ENCODE results near the gene GOSR2.
A peak's percentile ranks its signal among the peaks of the same experiment; 100 is the strongest.

GOSR2 gene

GRCh38 chr17:46885415-46886309, 37.3 kb upstream of the GOSR2 start:
- no peak overlapping the region for H3K27ac Mint-ChIP-seq
- H3K4me3 Mint-ChIP-seq = no peak overlapping the region
- no peaks in the 10 kb centered on the region for H3K36me3 Mint-ChIP-seq (ENCODE audit: low read depth)
- DNase-seq (ENCODE audit: low spot score) = no peak
- peaks cover 7% of the 10 kb centered on the region for H3K27me3 Mint-ChIP-seq (ENCODE audit: low read depth)
- H3K4me1 Mint-ChIP-seq (ENCODE audit: low read depth) = no peaks in the 10 kb centered on the region
- no peaks in the 10 kb centered on the region for H3K9me3 Mint-ChIP-seq

DNA sequence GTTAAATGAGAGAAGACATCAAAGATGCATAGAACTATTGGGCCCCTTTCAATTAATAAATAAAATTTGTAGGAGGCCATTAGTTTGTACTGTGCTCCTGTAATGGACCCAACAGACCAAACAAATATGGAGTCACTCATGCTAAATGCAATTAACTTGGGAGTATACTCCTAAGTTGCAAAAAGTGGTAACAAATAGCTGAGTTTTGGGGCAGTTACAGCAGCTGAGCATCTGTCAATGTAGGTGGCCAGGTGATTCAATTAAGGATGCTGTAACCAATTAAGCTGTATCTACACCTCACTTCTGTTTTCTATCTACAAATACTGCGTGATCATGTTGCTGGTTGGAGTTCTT, 36.7 kb upstream of the GOSR2 start:
- Mint-ChIP-seq H3K27ac (no peak overlapping the region), H3K36me3 (ENCODE audit: low read depth) (no peaks in the 10 kb centered on the region), H3K4me3 (no peak overlapping the region), H3K27me3 (ENCODE audit: low read depth) (peaks cover 7% of the 10 kb centered on the region), H3K9me3 (no peaks in the 10 kb centered on the region), H3K4me1 (ENCODE audit: low read depth) (no peaks in the 10 kb centered on the region)
- DNase-seq (ENCODE audit: low spot score) = no peak

- Mint-ChIP-seq H3K9me3 (no peaks in the 10 kb centered on the region), H3K27ac (no peak overlapping the region), H3K4me1 (ENCODE audit: low read depth) (no peaks in the 10 kb centered on the region), H3K36me3 (ENCODE audit: low read depth) (no peaks in the 10 kb centered on the region), H3K4me3 (no peak overlapping the region), H3K27me3 (ENCODE audit: low read depth) (peaks cover 13% of the 10 kb centered on the region)
- no peak for DNase-seq (ENCODE audit: low spot score)
Measured at GRCh38 chr17:46887717-46888116, 35.2 kb upstream of the GOSR2 start.

DNA sequence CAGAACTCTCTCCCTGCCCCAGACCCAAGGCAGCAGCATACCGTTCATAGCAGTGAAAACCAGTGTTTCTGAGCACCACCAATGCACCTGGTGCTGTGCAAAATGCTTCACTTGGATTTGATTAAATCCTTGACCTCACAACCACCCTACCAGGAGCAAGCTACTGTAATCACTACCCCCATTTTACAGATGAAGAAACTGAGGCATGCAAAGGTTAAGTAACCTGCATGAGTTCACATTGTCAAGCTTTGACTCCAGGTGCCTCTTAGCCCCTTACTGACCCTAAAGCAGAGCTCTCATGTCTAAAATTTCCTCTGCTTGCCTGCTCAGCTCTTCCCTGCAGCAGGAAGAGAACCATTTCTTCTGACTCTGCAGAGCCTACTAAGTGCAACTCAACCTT, 34.2 kb upstream of the GOSR2 start:
- Mint-ChIP-seq H3K36me3 (ENCODE audit: low read depth) (no peaks in the 10 kb centered on the region), H3K9me3 (no peaks in the 10 kb centered on the region), H3K27me3 (ENCODE audit: low read depth) (peaks cover 13% of the 10 kb centered on the region), H3K4me3 (no peak overlapping the region), H3K27ac (no peak overlapping the region), H3K4me1 (ENCODE audit: low read depth) (no peaks in the 10 kb centered on the region)
- no peak for DNase-seq (ENCODE audit: low spot score)

- no peaks in the 10 kb centered on the region for H3K4me1 Mint-ChIP-seq (ENCODE audit: low read depth)
- H3K4me3 Mint-ChIP-seq = no peak overlapping the region
- no peak overlapping the region for H3K27ac Mint-ChIP-seq
- H3K27me3 Mint-ChIP-seq (ENCODE audit: low read depth) = peaks cover 13% of the 10 kb centered on the region
- no peaks in the 10 kb centered on the region for H3K9me3 Mint-ChIP-seq
- no peak for DNase-seq (ENCODE audit: low spot score)
- H3K36me3 Mint-ChIP-seq (ENCODE audit: low read depth) = no peaks in the 10 kb centered on the region
Measured at GRCh38 chr17:46889519-46889918, 33.4 kb upstream of the GOSR2 start.

DNA sequence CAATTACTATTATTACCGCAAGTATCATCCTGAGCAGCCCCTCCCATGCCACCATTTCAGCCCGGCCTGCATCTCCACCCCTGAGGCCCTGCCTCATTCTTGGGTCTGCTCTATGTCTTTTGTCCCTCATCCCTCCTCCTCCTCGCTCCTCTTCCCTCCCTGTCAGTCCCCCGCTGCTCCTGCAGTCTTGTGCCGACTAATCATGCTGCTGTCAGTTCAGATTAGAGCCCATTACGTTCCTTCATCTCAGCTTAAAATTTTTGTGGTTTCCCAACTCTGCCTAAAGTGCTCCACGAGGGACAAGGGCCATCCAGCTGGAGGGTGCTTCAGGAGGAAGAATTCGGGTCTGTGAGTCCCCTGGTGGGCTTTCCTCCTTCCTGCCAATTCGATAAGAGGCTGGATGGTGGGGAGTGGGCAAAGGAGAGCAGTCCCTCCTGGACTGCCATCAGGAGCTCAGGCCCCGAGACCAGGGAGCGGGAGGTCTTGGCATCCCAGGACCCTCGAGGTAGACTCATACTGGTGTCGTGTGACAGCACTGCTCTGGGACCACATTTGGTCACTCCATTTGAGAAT, 32.9 kb upstream of the GOSR2 start:
- DNase-seq (ENCODE audit: low spot score) = no peak

GRCh38 chr17:46890638-46891037, 32.3 kb upstream of the GOSR2 start:
- no peaks in the 10 kb centered on the region for H3K4me1 Mint-ChIP-seq (ENCODE audit: low read depth)
- no peak for DNase-seq (ENCODE audit: low spot score)
- H3K9me3 Mint-ChIP-seq = no peaks in the 10 kb centered on the region
- H3K36me3 Mint-ChIP-seq (ENCODE audit: low read depth) = no peaks in the 10 kb centered on the region
- H3K4me3 Mint-ChIP-seq = no peak overlapping the region
- H3K27me3 Mint-ChIP-seq (ENCODE audit: low read depth) = peaks cover 13% of the 10 kb centered on the region
- H3K27ac Mint-ChIP-seq = peak overlapping the region; percentile 20

More for the DNA sequence above, 32.9 kb upstream of the GOSR2 start:
- H3K27me3 Mint-ChIP-seq (ENCODE audit: low read depth) = peaks cover 13% of the 10 kb centered on the region
- H3K4me3 Mint-ChIP-seq = no peak overlapping the region
- H3K27ac Mint-ChIP-seq = no peak overlapping the region
- no peaks in the 10 kb centered on the region for H3K36me3 Mint-ChIP-seq (ENCODE audit: low read depth)
- no peaks in the 10 kb centered on the region for H3K9me3 Mint-ChIP-seq
- no peaks in the 10 kb centered on the region for H3K4me1 Mint-ChIP-seq (ENCODE audit: low read depth)

- no peak for DNase-seq (ENCODE audit: low spot score)
- H3K27me3 Mint-ChIP-seq (ENCODE audit: low read depth) = peaks cover 13% of the 10 kb centered on the region
- H3K4me1 Mint-ChIP-seq (ENCODE audit: low read depth) = no peaks in the 10 kb centered on the region
- no peaks in the 10 kb centered on the region for H3K36me3 Mint-ChIP-seq (ENCODE audit: low read depth)
- no peak overlapping the region for H3K4me3 Mint-ChIP-seq
- H3K27ac Mint-ChIP-seq = no peak overlapping the region
- no peaks in the 10 kb centered on the region for H3K9me3 Mint-ChIP-seq
Measured at GRCh38 chr17:46892192-46892703, 30.7 kb upstream of the GOSR2 start.

DNA sequence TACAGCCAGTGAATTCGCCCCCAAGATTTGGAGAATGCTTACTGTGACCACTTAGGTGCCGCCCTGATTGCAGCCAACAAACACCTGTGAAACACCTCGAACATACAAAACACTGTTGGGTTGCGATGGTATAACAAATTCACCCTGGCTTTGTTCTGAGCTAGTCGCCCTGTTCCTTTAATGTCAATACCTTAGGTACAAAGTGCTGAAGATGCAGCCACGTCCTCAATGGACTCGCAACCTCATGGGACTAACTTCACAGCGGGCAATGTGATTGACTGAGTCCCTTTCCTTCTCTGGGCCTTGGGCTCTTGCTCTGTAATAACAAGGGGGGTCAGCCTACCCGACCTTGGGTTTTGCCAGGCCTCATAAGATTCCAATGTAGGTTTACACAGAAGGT, 28.9 kb upstream of the GOSR2 start:
- DNase-seq (ENCODE audit: low spot score) = no peak
- Mint-ChIP-seq H3K4me1 (ENCODE audit: low read depth) (no peaks in the 10 kb centered on the region), H3K27me3 (ENCODE audit: low read depth) (peaks cover 8% of the 10 kb centered on the region), H3K9me3 (no peaks in the 10 kb centered on the region), H3K4me3 (no peak overlapping the region), H3K27ac (no peak overlapping the region), H3K36me3 (ENCODE audit: low read depth) (no peaks in the 10 kb centered on the region)

DNA sequence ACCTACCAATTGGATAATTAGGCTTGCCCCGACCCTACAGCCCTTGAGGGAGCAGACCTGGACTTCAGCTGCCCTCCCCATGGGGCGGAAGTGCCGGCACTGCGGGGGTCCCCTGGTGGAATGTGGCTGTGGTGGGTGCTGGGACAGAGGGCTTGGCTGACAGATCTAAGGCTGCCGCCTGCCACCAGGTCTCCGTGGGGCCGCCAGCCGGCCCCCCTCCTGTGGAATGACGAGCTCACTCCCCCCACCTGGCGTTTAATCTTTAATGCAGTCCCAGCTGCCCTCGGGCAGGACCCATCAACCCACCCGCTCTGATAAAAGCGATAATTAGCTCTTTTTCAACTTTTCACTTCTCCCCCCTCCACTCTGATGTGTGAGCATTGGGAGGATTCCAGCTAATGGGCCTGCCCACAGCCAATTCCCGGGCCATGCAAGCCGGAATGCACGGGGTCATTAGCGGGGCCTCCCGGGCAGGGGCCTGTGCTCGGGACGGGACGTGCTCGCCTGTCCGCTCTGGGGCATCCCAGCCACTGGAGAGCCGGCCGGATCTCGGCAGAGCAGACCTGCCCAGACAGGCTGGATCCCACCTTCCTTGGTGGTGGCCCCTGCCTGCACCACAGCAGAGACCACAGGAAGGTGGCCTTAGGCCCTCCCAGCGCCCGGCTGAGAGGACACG, 28.3 kb upstream of the GOSR2 start:
- Mint-ChIP-seq H3K4me1 (ENCODE audit: low read depth) (no peaks in the 10 kb centered on the region), H3K9me3 (no peaks in the 10 kb centered on the region), H3K4me3 (no peak overlapping the region), H3K36me3 (ENCODE audit: low read depth) (no peaks in the 10 kb centered on the region), H3K27me3 (ENCODE audit: low read depth) (peaks cover 5% of the 10 kb centered on the region), H3K27ac (no peak overlapping the region)
- no peak for DNase-seq (ENCODE audit: low spot score)

DNA sequence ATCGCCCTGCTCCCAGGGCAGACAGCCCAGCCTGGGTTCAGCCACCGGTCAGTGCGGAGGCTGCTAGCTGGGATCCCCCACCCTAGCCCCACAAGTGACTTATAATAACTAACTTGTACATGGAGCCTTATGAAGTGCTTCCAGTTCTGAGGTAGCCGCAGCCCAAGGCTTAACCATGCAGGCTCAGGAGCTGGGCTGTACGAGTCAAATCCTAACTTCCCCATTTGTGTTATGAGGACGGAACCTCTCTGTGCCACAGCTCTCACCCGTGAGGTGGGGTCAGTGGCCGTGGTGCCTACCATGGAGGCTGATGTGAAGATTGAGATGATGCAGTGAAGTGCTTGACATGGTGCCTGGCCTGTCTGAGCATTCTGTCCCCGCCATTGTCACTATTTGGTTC, 27.8 kb upstream of the GOSR2 start:
- Mint-ChIP-seq H3K27me3 (ENCODE audit: low read depth) (peaks cover 5% of the 10 kb centered on the region), H3K9me3 (no peaks in the 10 kb centered on the region), H3K4me1 (ENCODE audit: low read depth) (no peaks in the 10 kb centered on the region), H3K27ac (no peak overlapping the region), H3K4me3 (no peak overlapping the region), H3K36me3 (ENCODE audit: low read depth) (no peaks in the 10 kb centered on the region)
- DNase-seq (ENCODE audit: low spot score) = no peak

- Mint-ChIP-seq H3K27me3 (ENCODE audit: low read depth) (peaks cover 5% of the 10 kb centered on the region), H3K4me1 (ENCODE audit: low read depth) (no peaks in the 10 kb centered on the region), H3K27ac (no peak overlapping the region), H3K36me3 (ENCODE audit: low read depth) (no peaks in the 10 kb centered on the region), H3K9me3 (no peaks in the 10 kb centered on the region), H3K4me3 (no peak overlapping the region)
- no peak for DNase-seq (ENCODE audit: low spot score)
Measured at GRCh38 chr17:46896991-46897390, 26.0 kb upstream of the GOSR2 start.

- Mint-ChIP-seq H3K27me3 (ENCODE audit: low read depth) (no peaks in the 10 kb centered on the region), H3K36me3 (ENCODE audit: low read depth) (no peaks in the 10 kb centered on the region), H3K9me3 (no peaks in the 10 kb centered on the region), H3K4me1 (ENCODE audit: low read depth) (no peaks in the 10 kb centered on the region), H3K27ac (no peak overlapping the region), H3K4me3 (no peak overlapping the region)
- no peak for DNase-seq (ENCODE audit: low spot score)
Measured at GRCh38 chr17:46898364-46898763, 24.6 kb upstream of the GOSR2 start.

DNA sequence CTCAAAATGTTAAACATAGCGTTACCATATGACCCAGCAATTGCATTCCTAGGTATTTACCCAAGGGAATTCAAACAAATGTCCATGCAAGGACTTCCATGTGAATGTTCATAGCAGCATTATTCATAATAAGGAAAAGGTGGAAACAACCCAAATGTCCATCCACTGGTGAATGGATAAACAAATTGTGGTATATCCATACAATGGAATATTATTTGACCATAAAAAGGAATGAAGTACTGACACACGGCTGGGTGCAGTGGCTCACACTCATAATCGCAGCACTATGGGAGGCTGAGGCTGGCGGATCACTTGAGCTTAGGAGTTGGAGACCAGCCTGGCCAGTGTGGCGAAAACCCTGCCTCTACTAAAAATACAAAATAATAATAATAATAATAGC, 24.1 kb upstream of the GOSR2 start:
- Mint-ChIP-seq H3K36me3 (ENCODE audit: low read depth) (no peaks in the 10 kb centered on the region), H3K27ac (no peak overlapping the region), H3K27me3 (ENCODE audit: low read depth) (no peaks in the 10 kb centered on the region), H3K4me1 (ENCODE audit: low read depth) (no peaks in the 10 kb centered on the region), H3K4me3 (no peak overlapping the region), H3K9me3 (no peaks in the 10 kb centered on the region)
- no peak for DNase-seq (ENCODE audit: low spot score)

Data from T-helper 2 cell treated with Interferon-gamma antibody and Interleukin-4, amounts not matched to agents 5 μg/mL and 100 μg/mL, for 36 hours (primary cell).